ENCODE results near the gene SLC2A4.

SLC2A4 gene

GRCh38 chr17:7324438-7324779, 42.9 kb downstream of the SLC2A4 start:
- Histone ChIP-seq H3K4me1 (ENCODE audit: control insufficient read depth, low read depth, low read length) (no peaks in the 10 kb centered on the region), H3K27ac (ENCODE audit: low read length) (no peak overlapping the region)

GRCh38 chr17:7325031-7325528, 43.6 kb downstream of the SLC2A4 start:
- no peak overlapping the region for H3K9ac ChIP-seq (ENCODE audit: low read length)
- no peaks in the 10 kb centered on the region for H3K27me3 ChIP-seq (ENCODE audit: control insufficient read depth, insufficient read depth, low read length)
- H3K4me1 ChIP-seq (ENCODE audit: control insufficient read depth, low read depth, low read length): no peaks in the 10 kb centered on the region
- H3K27ac ChIP-seq (ENCODE audit: low read length): no peak overlapping the region
- no peaks in the 10 kb centered on the region for H3K9me3 ChIP-seq (ENCODE audit: control insufficient read depth, low read depth, low read length)
- H3K36me3 ChIP-seq (ENCODE audit: control insufficient read depth, low read depth, low read length): peaks cover 45% of the 10 kb centered on the region
- H3K4me3 ChIP-seq (ENCODE audit: low read length): no peak overlapping the region

More at GRCh38 chr17:7324438-7324779, 42.9 kb downstream of the SLC2A4 start:
- H3K4me3 ChIP-seq (ENCODE audit: low read length): no peak overlapping the region
- H3K9me3 ChIP-seq (ENCODE audit: control insufficient read depth, low read depth, low read length): no peaks in the 10 kb centered on the region
- H3K9ac ChIP-seq (ENCODE audit: low read length): no peak overlapping the region
- no peaks in the 10 kb centered on the region for H3K27me3 ChIP-seq (ENCODE audit: control insufficient read depth, insufficient read depth, low read length)
- H3K36me3 ChIP-seq (ENCODE audit: control insufficient read depth, low read depth, low read length): peaks cover 45% of the 10 kb centered on the region

GRCh38 chr17:7326186-7326585, 44.7 kb downstream of the SLC2A4 start:
- no peaks in the 10 kb centered on the region for H3K4me1 ChIP-seq (ENCODE audit: control insufficient read depth, low read depth, low read length)
- peaks cover 34% of the 10 kb centered on the region for H3K36me3 ChIP-seq (ENCODE audit: control insufficient read depth, low read depth, low read length)
- H3K9me3 ChIP-seq (ENCODE audit: control insufficient read depth, low read depth, low read length): no peaks in the 10 kb centered on the region
- H3K4me3 ChIP-seq (ENCODE audit: low read length): no peak overlapping the region
- H3K27me3 ChIP-seq (ENCODE audit: control insufficient read depth, insufficient read depth, low read length): no peaks in the 10 kb centered on the region
- no peak overlapping the region for H3K9ac ChIP-seq (ENCODE audit: low read length)
- H3K27ac ChIP-seq (ENCODE audit: low read length): no peak overlapping the region

- no peaks in the 10 kb centered on the region for H3K27me3 ChIP-seq (ENCODE audit: control insufficient read depth, insufficient read depth, low read length)
- peaks cover 26% of the 10 kb centered on the region for H3K36me3 ChIP-seq (ENCODE audit: control insufficient read depth, low read depth, low read length)
- no peak overlapping the region for H3K27ac ChIP-seq (ENCODE audit: low read length)
- H3K9ac ChIP-seq (ENCODE audit: low read length): no peak overlapping the region
- H3K9me3 ChIP-seq (ENCODE audit: control insufficient read depth, low read depth, low read length): no peaks in the 10 kb centered on the region
- H3K4me3 ChIP-seq (ENCODE audit: low read length): no peak overlapping the region
- H3K4me1 ChIP-seq (ENCODE audit: control insufficient read depth, low read depth, low read length): no peaks in the 10 kb centered on the region
Measured at GRCh38 chr17:7327056-7327455, 45.5 kb downstream of the SLC2A4 start.

GRCh38 chr17:7327501-7327900, 46.0 kb downstream of the SLC2A4 start:
- Histone ChIP-seq H3K9ac (ENCODE audit: low read length) (no peak overlapping the region), H3K4me3 (ENCODE audit: low read length) (no peak overlapping the region), H3K27ac (ENCODE audit: low read length) (no peak overlapping the region), H3K27me3 (ENCODE audit: control insufficient read depth, insufficient read depth, low read length) (no peaks in the 10 kb centered on the region), H3K4me1 (ENCODE audit: control insufficient read depth, low read depth, low read length) (no peaks in the 10 kb centered on the region), H3K9me3 (ENCODE audit: control insufficient read depth, low read depth, low read length) (no peaks in the 10 kb centered on the region), H3K36me3 (ENCODE audit: control insufficient read depth, low read depth, low read length) (peaks cover 22% of the 10 kb centered on the region)

GRCh38 chr17:7328009-7328408, 46.5 kb downstream of the SLC2A4 start:
- H3K27ac ChIP-seq (ENCODE audit: low read length): no peak overlapping the region
- no peak overlapping the region for H3K9ac ChIP-seq (ENCODE audit: low read length)
- no peaks in the 10 kb centered on the region for H3K27me3 ChIP-seq (ENCODE audit: control insufficient read depth, insufficient read depth, low read length)
- no peaks in the 10 kb centered on the region for H3K9me3 ChIP-seq (ENCODE audit: control insufficient read depth, low read depth, low read length)
- peaks cover 17% of the 10 kb centered on the region for H3K36me3 ChIP-seq (ENCODE audit: control insufficient read depth, low read depth, low read length)
- H3K4me3 ChIP-seq (ENCODE audit: low read length): peak overlapping the region; percentile 97
- H3K4me1 ChIP-seq (ENCODE audit: control insufficient read depth, low read depth, low read length): no peaks in the 10 kb centered on the region

GRCh38 chr17:7328840-7329373, 47.4 kb downstream of the SLC2A4 start, which contains the start of gene NEURL4:
Gene NEURL4, minus strand, starts transcription at chr17:7329335. Its CDS starts 23 bp downstream, at chr17:7329312.
- H3K9ac ChIP-seq (ENCODE audit: low read length): peak within 1 kb of the TSS; percentile 91
- peak within 1 kb of the TSS; percentile 97 for H3K4me3 ChIP-seq (ENCODE audit: low read length)
- H3K4me1 ChIP-seq (ENCODE audit: control insufficient read depth, low read depth, low read length): no peaks in the 10 kb centered on the region
- H3K27me3 ChIP-seq (ENCODE audit: control insufficient read depth, insufficient read depth, low read length): no peaks in the 10 kb centered on the region
- H3K36me3 ChIP-seq (ENCODE audit: control insufficient read depth, low read depth, low read length): peaks cover 11% of the 10 kb centered on the region
- H3K27ac ChIP-seq (ENCODE audit: low read length): peak within 1 kb of the TSS; percentile 96
- no peaks in the 10 kb centered on the region for H3K9me3 ChIP-seq (ENCODE audit: control insufficient read depth, low read depth, low read length)

GRCh38 chr17:7329374-7329996, 48.0 kb downstream of the SLC2A4 start:
- H3K9me3 ChIP-seq (ENCODE audit: control insufficient read depth, low read depth, low read length): no peaks in the 10 kb centered on the region
- H3K27me3 ChIP-seq (ENCODE audit: control insufficient read depth, insufficient read depth, low read length): no peaks in the 10 kb centered on the region
- peak overlapping the region; percentile 97 for H3K4me3 ChIP-seq (ENCODE audit: low read length)
- no peaks in the 10 kb centered on the region for H3K4me1 ChIP-seq (ENCODE audit: control insufficient read depth, low read depth, low read length)
- peak overlapping the region; percentile 91 for H3K9ac ChIP-seq (ENCODE audit: low read length)
- H3K36me3 ChIP-seq (ENCODE audit: control insufficient read depth, low read depth, low read length): peaks cover 11% of the 10 kb centered on the region
- peak overlapping the region; percentile 96 for H3K27ac ChIP-seq (ENCODE audit: low read length)

- H3K4me3 ChIP-seq (ENCODE audit: low read length): peak overlapping the region; percentile 97
- no peaks in the 10 kb centered on the region for H3K4me1 ChIP-seq (ENCODE audit: control insufficient read depth, low read depth, low read length)
- H3K9me3 ChIP-seq (ENCODE audit: control insufficient read depth, low read depth, low read length): no peaks in the 10 kb centered on the region
- no peaks in the 10 kb centered on the region for H3K27me3 ChIP-seq (ENCODE audit: control insufficient read depth, insufficient read depth, low read length)
- H3K36me3 ChIP-seq (ENCODE audit: control insufficient read depth, low read depth, low read length): peaks cover 11% of the 10 kb centered on the region
- peak overlapping the region; percentile 91 for H3K9ac ChIP-seq (ENCODE audit: low read length)
- H3K27ac ChIP-seq (ENCODE audit: low read length): peak overlapping the region; percentile 96
Measured at GRCh38 chr17:7329997-7330637, 48.6 kb downstream of the SLC2A4 start.

GRCh38 chr17:7330638-7331015, 49.1 kb downstream of the SLC2A4 start:
- Histone ChIP-seq H3K27ac (ENCODE audit: low read length) (peak overlapping the region; percentile 18), H3K4me1 (ENCODE audit: control insufficient read depth, low read depth, low read length) (no peaks in the 10 kb centered on the region), H3K9ac (ENCODE audit: low read length) (peak overlapping the region; percentile 91), H3K4me3 (ENCODE audit: low read length) (peak overlapping the region; percentile 97), H3K27me3 (ENCODE audit: control insufficient read depth, insufficient read depth, low read length) (no peaks in the 10 kb centered on the region), H3K9me3 (ENCODE audit: control insufficient read depth, low read depth, low read length) (no peaks in the 10 kb centered on the region), H3K36me3 (ENCODE audit: control insufficient read depth, low read depth, low read length) (peaks cover 9% of the 10 kb centered on the region)

- Histone ChIP-seq H3K27ac (ENCODE audit: low read length) (no peak overlapping the region), H3K4me1 (ENCODE audit: control insufficient read depth, low read depth, low read length) (peaks cover 11% of the 10 kb centered on the region), H3K9ac (ENCODE audit: low read length) (no peak overlapping the region), H3K9me3 (ENCODE audit: control insufficient read depth, low read depth, low read length) (no peaks in the 10 kb centered on the region), H3K27me3 (ENCODE audit: control insufficient read depth, insufficient read depth, low read length) (no peaks in the 10 kb centered on the region), H3K4me3 (ENCODE audit: low read length) (no peak overlapping the region), H3K36me3 (ENCODE audit: control insufficient read depth, low read depth, low read length) (no peaks in the 10 kb centered on the region)
Measured at GRCh38 chr17:7332111-7332510, 50.6 kb downstream of the SLC2A4 start.
